Measurements from ENCODE around the gene MORC1.

DNA sequence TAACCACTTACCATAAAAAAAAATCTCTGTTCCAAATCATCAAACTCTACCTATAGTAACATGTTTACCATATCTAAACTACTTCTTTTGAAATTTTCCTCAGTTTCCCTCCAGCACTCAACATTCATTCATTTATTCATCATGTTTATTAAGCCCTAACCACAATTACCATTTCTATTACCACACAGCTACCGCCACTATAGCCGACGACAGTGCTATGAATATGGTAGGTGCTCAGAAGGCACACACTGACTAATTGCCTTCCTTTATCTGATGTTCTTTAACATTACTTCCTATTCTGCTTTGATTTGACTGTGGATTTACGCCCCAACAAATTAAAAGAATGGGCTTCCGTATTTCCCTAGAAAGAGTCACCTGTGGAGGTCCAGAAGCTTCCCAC, 208.1 kb downstream of the MORC1 start:
- TF ChIP-seq, protein P1, sequence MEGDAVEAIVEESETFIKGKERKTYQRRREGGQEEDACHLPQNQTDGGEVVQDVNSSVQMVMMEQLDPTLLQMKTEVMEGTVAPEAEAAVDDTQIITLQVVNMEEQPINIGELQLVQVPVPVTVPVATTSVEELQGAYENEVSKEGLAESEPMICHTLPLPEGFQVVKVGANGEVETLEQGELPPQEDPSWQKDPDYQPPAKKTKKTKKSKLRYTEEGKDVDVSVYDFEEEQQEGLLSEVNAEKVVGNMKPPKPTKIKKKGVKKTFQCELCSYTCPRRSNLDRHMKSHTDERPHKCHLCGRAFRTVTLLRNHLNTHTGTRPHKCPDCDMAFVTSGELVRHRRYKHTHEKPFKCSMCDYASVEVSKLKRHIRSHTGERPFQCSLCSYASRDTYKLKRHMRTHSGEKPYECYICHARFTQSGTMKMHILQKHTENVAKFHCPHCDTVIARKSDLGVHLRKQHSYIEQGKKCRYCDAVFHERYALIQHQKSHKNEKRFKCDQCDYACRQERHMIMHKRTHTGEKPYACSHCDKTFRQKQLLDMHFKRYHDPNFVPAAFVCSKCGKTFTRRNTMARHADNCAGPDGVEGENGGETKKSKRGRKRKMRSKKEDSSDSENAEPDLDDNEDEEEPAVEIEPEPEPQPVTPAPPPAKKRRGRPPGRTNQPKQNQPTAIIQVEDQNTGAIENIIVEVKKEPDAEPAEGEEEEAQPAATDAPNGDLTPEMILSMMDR (conservative IDR thresholded peaks at IDR 0.05; ENCODE audit: low read length): no peak
- TF ChIP-seq EZH2phosphoT487 (IDR thresholded peaks at IDR 0.05; ENCODE audit: borderline replicate concordance, low read depth, low read length): no peak
